HL-60 (cell line): ENCODE results near the gene STRADB.

ENCODE experiments used
- GABPA ChIP-seq: IDR thresholded peaks from 2 replicates; pipeline ENCODE4 v1.6.1; 2012; ENCODE audit warnings: low read depth
- POLR2AphosphoS5 ChIP-seq: IDR thresholded peaks from 2 replicates; pipeline ENCODE4 v1.6.1; 2012; ENCODE audit warnings: low read depth
- TF ChIP-seq, protein P1 (sequence below): IDR thresholded peaks from one replicate; pipeline ENCODE4 v1.5.1; 2011; ENCODE audit warnings: low read length, control low read depth, inconsistent platforms; ENCODE audit not compliant: insufficient read depth
- TF ChIP-seq, protein P2 (sequence below): IDR thresholded peaks from 2 replicates; pipeline ENCODE4 v1.6.1; 2012; ENCODE audit warnings: low read depth; ENCODE audit not compliant: insufficient replicate concordance

DNA sequence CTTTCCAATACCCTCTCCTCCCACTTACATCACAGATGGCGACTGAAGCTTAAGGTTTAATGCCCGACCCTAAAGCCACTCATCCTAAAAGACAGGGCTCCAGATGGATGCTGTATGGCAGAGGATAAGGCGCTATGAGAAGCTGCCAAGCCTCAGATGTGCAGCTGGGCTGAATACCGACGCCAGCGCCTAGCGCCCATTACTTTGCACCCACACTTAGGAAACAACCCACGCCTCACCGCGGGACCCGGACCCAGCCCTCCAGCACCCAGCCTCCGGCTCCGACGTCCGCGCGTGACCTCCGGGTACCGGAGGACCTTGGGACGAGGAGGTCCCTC, 617 bp upstream of the STRADB start:
- TF ChIP-seq, protein P1, sequence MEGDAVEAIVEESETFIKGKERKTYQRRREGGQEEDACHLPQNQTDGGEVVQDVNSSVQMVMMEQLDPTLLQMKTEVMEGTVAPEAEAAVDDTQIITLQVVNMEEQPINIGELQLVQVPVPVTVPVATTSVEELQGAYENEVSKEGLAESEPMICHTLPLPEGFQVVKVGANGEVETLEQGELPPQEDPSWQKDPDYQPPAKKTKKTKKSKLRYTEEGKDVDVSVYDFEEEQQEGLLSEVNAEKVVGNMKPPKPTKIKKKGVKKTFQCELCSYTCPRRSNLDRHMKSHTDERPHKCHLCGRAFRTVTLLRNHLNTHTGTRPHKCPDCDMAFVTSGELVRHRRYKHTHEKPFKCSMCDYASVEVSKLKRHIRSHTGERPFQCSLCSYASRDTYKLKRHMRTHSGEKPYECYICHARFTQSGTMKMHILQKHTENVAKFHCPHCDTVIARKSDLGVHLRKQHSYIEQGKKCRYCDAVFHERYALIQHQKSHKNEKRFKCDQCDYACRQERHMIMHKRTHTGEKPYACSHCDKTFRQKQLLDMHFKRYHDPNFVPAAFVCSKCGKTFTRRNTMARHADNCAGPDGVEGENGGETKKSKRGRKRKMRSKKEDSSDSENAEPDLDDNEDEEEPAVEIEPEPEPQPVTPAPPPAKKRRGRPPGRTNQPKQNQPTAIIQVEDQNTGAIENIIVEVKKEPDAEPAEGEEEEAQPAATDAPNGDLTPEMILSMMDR: no peak
- TF ChIP-seq POLR2AphosphoS5: no peak
- TF ChIP-seq, protein P2, sequence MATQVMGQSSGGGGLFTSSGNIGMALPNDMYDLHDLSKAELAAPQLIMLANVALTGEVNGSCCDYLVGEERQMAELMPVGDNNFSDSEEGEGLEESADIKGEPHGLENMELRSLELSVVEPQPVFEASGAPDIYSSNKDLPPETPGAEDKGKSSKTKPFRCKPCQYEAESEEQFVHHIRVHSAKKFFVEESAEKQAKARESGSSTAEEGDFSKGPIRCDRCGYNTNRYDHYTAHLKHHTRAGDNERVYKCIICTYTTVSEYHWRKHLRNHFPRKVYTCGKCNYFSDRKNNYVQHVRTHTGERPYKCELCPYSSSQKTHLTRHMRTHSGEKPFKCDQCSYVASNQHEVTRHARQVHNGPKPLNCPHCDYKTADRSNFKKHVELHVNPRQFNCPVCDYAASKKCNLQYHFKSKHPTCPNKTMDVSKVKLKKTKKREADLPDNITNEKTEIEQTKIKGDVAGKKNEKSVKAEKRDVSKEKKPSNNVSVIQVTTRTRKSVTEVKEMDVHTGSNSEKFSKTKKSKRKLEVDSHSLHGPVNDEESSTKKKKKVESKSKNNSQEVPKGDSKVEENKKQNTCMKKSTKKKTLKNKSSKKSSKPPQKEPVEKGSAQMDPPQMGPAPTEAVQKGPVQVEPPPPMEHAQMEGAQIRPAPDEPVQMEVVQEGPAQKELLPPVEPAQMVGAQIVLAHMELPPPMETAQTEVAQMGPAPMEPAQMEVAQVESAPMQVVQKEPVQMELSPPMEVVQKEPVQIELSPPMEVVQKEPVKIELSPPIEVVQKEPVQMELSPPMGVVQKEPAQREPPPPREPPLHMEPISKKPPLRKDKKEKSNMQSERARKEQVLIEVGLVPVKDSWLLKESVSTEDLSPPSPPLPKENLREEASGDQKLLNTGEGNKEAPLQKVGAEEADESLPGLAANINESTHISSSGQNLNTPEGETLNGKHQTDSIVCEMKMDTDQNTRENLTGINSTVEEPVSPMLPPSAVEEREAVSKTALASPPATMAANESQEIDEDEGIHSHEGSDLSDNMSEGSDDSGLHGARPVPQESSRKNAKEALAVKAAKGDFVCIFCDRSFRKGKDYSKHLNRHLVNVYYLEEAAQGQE: no peak
- TF ChIP-seq GABPA: no peak
